IPS-NIHi7 (cell line): Measurements from ENCODE around the gene EBPL.

ENCODE experiments used
- DNase-seq: peaks from one replicate; pipeline ENCODE4 v3.0.0; 2012; ENCODE audit warnings: mixed read lengths; ENCODE audit errors: extremely low spot score

The EBPL gene

DNA sequence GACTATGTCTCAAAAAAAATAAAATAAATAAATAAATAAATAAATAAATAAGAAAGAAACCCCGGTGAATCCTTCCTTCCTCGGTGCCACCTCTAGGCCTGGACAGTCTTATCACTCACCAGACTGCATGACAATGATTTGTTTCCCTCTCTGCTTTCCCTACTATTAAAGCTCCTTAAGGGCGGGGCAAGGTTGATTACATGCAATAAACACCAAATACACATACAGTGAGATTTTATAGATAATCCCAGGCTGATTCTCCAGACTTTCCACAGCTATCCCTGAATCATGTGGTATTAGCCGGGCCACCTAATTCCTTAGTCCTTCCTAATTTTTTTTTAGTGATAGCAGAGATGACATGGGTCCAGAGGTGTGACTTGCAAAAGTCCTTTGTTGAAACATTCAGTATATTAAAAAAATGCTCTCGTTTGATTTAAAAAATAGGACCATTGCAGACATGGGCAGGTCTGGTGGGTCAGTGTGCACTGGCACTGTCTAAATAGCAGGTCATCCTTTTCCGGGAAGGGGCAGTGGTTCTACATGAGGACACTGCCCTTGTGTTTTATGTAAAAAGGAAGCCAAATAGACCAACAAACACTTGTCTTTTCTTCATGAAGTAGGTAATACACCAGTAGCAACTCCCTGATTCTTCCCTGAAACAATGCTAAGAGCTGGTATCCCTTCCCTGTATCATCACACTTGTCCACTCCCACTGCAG is 14.5 kb downstream of the EBPL start:
- no peak for DNase-seq

DNA sequence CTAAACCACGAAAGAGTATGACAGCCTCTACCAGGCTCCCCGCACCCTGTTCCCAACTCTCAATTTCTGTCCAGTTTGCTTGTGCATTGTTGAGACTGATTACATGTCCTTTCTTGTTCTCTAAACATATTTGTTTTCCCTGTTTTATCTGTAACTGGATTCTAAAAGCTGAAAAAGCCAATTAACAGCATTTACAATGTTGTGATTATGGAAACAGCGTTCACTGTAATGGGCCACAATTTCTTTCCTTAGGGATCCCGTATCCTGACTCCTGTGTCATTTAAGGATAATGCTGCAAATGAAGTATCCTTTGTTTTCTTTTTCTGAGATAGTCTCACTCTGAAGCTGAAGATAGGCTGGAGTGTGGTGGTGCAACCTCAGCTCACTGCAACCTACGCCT is 20.5 kb downstream of the EBPL start:
- DNase-seq = no peak

DNA sequence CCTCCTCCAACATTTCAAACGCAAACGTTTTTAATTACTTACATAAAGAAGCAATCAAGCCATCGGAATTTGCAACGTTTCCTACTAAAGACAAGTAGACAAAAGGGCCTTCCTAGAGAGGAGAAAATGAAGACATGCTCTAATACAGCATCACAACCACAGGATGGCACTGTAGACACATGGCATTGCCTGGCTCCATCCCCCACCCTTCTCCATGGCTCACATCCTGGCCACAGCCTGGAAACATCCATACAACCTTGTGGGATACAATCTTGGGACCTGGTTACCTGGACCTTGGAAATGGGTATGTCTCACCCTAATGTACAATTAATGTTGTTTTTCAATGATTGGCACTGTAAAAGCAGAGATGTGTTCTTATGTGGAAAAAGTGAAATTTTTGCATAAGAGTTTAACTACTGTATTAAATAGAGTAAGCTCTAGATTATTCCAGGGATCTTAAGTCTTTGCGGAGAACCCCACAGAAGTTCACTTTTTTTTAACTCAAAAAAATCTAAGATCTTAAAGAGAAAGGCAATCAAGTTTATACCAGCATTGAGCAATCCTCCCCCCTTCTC is 21.5 kb downstream of the EBPL start:
- DNase-seq = peak; percentile 81

DNA sequence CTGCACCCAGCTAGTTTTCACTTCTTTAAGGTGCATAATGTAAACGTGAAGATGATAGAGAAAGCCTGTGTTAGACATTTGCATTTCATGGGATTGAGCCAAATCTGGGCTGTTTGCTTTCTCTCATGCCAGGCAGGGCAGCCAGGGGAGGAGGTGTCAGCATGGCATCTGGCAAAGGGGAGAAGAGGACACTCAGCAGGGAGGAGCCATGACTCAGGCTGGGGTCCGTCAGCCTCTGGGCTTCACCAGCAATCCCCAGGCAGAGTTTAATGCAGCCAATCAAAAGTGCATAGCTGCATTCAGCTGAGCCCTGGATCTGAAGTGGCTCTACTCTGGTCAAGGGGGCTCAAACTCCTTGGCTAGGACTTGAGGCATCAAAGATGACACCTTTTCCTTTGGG is 23.5 kb downstream of the EBPL start:
- DNase-seq = no peak

DNA sequence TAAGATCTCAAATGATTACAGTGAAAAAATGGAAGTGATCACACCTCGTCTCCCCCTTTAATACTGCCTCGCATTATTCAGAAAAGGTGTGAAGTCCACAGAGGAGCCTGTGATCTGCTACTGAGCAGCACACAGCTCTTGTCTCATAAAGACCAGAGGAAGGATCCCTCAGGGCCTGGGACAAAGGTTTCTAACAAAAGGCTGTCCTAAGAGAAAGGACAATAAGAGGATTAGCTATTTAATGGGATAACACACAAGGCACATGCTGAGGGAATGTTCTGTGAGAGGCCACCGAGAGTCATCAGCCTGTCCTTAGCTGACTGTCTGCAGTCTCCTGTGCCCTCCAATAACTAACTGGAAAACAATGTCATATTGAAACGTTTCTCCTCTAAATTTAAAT is 26.7 kb downstream of the EBPL start:
- DNase-seq = no peak

DNA sequence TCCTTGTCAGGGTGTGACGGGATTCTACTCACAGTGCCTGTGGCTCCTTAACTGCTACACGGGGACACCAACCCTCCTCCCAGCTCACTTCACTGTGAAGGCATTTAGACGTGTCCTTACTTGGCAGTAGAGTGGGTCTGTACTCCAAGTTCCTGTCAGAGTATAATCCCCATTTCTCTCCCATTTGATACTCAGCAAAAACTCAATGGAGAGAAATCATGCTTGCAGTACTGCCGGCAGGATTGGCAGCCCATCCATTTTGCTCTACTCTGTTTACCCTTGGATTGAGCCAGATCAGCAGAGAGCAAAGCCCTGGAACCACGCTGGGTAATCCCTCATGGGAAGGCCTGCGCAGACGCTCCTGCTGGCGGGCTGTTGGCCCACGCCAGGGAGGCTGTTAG is 34.0 kb downstream of the EBPL start:
- no peak for DNase-seq

DNA sequence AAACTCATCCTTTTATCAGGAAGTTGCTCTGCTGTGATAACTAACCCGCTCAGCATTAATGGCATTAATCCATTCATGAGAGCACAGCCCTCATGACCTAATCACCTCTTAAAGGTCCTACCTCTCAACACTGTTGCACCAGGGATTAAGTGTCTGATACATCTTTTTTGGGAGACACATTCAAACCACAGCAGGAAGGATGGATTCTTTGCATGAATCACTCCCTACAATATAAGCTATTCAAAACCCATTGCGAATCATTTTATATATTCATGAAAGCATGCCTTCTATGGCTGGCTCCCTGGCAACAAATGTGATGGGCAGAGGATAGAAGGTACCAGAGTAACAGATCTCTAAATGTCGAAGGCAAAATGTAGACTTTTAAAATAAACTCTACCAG is 35.4 kb downstream of the EBPL start:
- DNase-seq = no peak

DNA sequence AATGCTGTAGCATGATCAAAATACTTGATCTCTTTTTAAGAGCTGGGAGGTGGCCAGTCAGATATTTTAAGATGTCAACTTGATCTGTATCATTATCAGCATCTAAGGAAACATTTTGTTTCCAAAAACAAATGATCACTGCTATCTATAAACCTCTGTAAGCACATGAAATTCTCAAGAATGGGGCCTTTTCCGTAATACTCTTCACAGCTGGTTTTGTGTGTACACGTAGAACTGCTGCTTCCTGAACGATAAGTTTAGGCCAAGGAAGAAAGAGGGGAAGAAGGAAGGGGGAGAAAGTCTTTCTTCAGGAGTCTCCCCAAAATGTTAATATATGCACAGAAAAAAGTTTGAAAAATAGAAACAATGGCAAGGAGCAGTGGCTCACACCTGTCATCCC is 37.3 kb downstream of the EBPL start:
- no peak for DNase-seq

DNA sequence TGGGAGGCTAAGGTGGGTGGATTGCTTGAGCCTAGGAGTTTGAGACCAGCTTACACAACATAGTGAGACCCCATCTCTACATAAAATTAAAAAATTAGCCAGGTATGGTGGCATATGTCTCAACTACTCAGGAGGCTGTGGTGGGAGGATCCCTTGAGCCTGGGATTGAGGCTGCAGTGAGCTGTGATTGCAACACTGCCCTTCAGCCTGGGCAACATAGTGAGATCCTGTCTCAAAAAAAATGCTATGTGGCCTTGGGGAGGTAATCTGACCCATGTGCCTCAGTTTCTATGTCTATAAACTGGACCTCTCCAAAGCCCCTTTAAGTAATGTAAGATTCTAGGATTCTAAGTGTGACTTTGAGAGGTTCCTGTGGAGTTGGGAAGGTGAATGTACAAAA is 37.8 kb downstream of the EBPL start:
- no peak for DNase-seq

DNA sequence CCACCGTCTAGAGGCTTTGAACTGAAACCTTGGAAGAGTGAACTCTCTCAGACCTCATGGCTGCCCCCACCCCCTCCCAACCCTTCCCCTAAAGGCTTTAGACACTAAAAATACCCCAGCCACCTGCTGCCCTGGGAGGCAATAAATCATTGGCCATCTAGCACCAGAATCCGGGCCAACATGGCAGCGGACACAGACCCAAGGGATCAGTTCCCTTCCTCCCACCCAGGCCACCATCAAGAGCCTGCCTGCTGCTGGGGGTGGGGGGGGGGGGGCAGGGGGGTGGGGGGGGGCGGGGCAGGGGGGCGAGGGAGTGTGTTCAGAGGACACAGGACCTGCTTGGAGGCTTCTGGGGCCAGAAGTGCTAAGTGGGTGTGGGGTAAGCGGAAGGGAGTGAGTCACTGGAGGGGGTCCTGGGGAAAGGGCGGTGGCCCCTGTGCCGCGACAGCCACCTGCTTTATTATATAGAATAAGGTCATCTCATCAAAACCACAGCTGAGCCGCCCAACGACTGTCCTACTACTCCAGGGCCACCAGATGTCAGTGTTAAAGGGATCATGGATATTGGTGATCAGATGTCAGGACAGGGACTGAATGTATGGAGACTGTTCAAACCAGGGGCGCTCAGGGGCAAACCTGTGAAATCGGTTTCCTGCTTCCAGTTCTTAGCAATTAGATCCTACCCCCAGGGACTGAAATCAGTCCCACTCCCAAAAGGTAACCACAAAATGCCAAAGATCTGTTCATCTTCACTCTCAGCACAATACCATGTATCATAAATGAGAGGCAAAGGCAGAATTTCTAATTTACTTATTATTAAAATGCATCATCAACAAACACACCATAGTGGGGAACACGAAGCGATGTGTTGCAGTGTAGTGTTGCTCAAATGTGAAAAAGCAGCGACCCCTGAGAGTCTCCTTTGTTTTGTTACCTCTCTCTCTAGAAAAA is 38.7 kb downstream of the EBPL start:
- DNase-seq = peak; percentile 74

DNA sequence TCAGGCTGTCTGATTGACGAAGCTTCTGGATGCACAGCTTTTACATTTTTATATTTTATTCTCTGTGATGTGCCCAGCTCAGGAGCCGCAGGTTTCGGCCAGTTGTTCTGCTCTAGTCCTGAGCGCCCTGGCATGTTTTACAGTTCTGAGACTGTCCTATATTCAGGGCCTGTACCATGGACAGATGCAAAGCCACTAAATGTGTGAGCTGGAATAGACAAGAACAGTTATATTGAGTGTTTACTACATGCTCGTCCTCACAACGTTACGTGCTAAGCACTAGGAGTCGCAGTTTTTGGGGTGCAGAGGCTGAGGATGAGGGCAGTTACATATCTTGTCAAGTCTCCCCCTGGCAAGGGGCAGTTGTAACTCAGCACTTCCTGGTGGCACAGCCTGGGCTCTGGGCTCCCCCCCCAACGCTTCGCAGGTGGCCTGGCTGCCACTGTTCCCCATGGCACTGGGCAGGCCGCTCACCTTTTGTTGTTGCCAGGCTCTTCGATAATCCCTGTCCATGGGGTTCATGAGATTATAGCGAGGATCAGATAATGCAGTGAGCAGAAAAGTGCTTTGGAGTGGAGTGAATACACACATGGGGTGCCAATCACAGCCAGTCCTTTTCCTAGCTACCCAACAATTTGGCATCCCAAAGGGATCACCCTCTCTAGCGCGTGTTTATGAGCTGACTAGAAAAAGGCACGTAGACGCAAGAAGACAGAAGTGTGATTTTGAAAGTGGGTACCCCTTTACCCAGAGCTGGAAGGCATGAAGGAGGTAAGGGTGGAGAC is 39.5 kb downstream of the EBPL start:
- DNase-seq = no peak

DNA sequence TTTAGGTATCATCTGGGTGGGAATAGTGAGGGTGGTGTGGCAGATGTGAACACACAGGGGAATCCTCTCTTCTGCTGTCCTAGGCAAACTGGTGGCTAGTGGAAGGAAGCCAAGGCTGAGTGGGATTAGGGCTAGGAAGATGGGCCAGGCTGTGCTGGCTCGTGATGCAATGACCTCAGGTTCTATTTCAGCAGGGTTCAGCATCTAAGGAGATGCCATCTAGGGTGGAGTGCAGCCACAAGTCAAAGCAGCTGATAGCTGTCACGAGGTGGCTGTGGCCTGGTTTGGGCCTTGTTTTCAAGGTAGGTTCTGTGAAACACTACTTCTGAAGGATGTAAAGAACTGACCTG is 41.3 kb downstream of the EBPL start:
- DNase-seq = no peak

DNA sequence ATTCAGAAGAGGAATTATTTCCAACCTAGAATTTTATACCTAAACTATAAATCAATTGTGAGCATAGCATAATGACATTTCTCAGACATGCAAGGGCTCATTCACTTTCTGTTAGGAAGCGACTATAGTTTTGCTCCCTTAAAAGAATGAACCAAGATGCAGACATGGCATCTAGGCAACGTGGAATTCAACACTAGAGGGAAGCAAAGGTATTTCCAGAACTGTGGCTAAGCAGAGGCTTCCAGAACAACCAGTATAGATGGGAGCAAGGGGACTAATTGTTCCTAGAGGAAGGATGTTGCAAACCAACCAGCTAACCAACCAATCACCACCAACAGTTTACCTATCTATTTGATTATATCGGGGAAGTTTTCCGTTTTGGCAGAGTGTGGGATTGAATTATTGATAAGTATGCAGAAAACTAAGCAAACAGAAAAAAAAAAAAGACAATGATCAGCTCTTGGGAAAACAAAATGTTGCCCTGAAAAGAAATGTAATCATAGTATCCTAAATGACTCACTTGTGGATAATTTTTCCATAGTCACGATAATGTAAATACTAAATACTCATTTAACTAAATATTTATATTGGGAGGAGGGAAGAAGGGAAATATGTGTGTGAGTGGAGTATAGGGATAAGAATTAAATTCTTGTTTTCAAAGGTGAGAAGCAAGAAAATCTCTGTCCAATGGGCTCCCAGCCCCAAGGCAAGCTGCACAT is 41.9 kb downstream of the EBPL start:
- peak; percentile 50 for DNase-seq

DNA sequence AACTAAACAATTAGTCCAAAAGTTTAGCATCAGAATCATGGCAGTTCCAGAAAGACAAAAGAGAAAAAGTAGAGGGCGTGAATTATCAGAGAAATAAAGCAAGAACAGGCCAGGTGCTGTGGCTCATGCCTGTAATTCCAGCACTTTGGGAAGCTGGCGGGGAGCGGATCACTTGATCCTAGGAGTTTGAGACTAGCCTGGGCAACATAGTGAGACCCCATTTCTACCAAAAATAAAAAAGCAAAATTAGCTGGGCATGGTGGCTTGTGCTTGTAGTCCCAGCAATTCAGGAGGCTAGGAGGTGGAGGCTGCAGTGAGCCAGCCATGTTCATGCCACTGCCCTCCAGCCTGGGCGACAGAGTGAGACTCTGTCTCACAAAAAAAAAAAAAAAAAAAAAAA is 44.6 kb downstream of the EBPL start:
- no peak for DNase-seq

DNA sequence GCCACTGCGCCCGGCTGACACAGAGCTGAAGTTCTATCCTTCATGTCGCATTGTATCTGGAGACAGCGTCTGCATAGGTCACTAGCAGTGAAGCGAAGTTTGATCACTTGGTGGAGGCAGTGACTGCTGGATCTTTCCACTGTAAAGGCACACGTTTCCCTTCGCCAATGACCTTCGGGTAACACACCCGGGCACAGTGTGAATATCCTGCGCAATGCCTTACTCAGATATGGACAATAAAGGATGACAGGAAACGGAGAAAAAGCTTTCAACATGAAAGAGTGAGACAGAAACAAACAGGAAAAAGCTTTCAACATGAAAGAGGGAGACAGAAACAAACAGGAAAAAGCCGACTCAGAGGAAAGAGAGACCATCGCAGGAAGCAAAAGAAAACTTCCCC is 45.8 kb downstream of the EBPL start:
- no peak for DNase-seq

DNA sequence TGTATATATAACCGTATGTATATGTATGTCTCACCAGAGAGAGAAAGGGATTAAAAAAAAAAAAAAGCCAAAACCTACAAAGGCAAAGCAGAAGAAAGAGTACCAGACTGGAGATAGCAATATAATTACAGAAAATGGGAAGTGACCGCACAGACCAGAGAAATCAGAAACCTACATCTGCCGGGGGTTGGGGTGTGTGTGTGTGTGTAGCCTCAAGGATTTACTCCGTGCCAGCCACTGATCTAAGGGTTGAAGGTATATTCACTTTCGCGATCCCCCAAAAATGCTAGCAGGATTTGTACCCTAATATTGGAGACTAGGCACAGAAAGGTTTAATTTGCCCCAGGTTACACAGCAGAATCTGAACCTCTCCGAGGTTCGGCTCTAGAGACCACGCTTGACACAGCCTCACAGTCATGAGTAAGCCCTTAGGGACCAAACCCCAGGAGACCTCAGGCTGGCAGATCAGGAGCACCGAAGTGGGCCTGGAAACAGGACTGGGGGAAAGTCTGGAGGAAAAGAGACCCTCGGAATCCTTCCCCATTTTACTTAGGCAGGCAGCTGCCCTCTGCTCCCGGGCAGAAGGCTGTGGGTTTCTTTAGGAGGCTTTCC is 48.1 kb downstream of the EBPL start:
- no peak for DNase-seq

DNA sequence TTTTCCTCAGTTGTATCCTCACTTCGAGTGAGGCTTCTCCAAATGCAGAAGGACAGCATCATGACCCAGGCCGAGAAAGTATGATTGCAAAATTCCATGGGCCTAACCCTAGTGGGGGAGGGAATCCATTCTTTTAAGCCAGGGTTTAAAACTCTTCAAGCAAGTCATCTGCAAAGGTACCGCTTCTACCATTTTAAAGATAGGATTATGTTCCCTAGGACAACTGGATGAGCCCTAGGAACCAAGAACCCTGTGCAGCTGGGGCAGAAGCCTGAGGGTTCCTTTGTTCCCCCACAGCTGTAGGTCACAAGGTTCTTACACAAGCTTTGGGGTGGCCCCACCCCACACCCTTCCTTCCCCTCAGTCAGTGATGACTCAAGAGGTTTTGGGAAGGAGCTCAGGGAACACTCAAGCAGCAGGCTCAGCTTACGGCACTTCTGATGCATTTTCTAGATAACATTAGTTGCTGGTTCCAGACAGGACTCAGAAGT is 49.4 kb downstream of the EBPL start:
- no peak for DNase-seq

DNA sequence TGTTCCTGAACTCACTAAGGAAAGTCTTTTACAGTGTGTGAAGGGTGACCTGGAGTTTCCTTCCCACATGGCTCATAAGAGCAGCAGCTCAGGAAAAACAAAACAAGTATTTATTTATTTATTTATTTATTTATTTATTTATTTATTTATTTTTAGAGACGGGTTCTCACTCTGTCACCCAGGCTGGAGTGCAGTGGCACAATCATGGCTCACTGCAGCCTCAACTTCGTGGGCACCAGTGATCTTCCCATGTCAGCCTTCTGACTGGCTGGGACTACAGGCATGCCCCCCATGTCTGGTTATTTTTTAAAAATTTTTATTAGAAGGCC is 52.6 kb downstream of the EBPL start:
- DNase-seq = no peak

DNA sequence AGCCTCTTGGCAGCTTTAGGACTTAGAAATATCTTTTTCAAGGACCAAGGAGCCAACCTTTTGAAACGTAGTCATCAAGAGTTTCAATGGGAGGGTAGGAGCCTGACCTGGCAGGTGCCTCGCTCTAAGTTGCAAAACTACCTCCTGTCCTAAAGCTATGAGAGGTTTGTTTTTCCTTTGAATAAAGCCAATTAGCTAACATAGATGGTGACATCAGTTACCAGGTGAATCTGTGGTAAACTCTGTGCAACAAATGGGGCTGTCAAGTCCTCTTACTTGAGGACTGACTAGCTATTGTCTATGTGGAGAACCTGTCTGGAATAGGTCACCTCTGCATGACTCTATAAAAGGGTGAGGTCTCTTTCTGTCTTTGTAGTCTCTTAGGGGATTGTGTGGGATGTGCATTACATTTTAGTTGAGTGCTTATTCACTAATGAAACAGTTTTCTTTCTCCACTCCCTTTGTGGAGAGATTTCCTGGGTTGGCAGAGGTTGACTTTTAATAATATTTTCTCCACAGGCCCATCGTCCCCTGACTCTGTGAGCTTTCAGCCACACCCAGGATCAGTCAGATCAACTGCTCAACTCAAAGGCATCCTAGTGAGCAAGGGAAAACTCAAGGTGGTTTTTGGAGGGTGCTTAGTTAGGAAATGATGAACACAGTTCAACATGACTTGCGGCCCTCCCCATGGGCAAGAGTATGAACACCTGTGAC is 53.1 kb downstream of the EBPL start:
- no peak for DNase-seq

DNA sequence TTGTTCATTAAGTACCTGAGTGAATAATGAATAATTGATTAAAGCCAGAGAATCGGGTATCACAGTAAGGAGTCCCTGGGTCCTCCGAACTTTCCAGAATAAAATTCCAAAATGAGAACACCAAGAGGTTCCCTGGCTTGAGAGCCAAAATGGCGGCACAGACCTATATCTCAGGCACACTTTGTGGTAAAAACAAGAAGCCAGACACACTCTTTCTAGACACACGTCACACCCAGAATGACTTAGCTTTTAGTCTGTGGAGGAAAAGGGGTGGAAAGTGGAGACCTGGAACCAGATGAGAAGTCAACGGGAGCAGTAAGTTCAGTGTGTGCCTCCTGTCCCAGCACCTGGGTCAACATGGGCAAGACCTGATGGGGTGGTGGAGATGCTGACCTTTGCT is 54.6 kb downstream of the EBPL start:
- no peak for DNase-seq
